CD8-positive, alpha-beta memory T cell (primary cell): ENCODE data around the gene SERPINA3. TPM values are rescaled to one million over a fixed set of nuclear protein-coding genes. Genes with fewer than 3 reads are reported as not detected.
A peak's percentile ranks its signal among the peaks of the same experiment; 100 is the strongest.
"Not testable (repeated sequence)": the region's sequence is repeated elsewhere in the genome, so short reads cannot be mapped to it uniquely, and the experiment has no call there.

Experiments used
- CTCF ChIA-PET: fragments of 350-600 bp; sonication (Branson Sonifier 250); formaldehyde crosslinking; loops from one replicate; lab custom pipeline; 2021; ENCODE audit warnings: antibody characterized with exemption; lab: Charles Lee
- POLR2A ChIA-PET: fragments of 350-600 bp; sonication (Branson Sonifier 250); formaldehyde crosslinking; loops from one replicate; lab custom pipeline; 2021; ENCODE audit warnings: antibody characterized with exemption; lab: Charles Lee
- DNase-seq, 5 donors: peaks; one replicate each; pipeline versions ENCODE4 v3.0.0 to v3.0.0-alpha.2; 2020 to 2022; ENCODE audit warnings: mixed read lengths in 1 of 5
- H3K27ac ChIP-seq: one replicate; pipeline ENCODE4 v1.7.0; 2013; ENCODE audit warnings: low read depth, mild to moderate bottlenecking, low read length, moderate library complexity
- H3K27me3 ChIP-seq: 2 replicates; pipeline ENCODE4 v1.7.0; 2013; ENCODE audit warnings: low read length, mild to moderate bottlenecking; ENCODE audit not compliant: insufficient read depth, poor library complexity, severe bottlenecking
- H3K36me3 ChIP-seq: 2 replicates; pipeline ENCODE4 v1.7.0; 2013; ENCODE audit warnings: mild to moderate bottlenecking, low read length, moderate library complexity; ENCODE audit not compliant: insufficient read depth
- H3K4me1 ChIP-seq: 2 replicates; pipeline ENCODE4 v1.7.0; 2013; ENCODE audit warnings: mild to moderate bottlenecking, low read length, moderate library complexity; ENCODE audit not compliant: insufficient read depth
- H3K4me3 ChIP-seq: 2 replicates; pipeline ENCODE4 v1.7.0; 2013; ENCODE audit warnings: mild to moderate bottlenecking, low read length
- H3K9me3 ChIP-seq: 2 replicates; pipeline ENCODE4 v1.7.0; 2013; ENCODE audit warnings: mild to moderate bottlenecking, low read length
- H3K27ac Mint-ChIP-seq, 8 donors: one replicate each; pipeline ENCODE4 v1.8.0; 2020 to 2021; ENCODE audit warnings: mixed read lengths in 8 of 8, mild to moderate bottlenecking in 6 of 8, inconsistent platforms in 3 of 8, moderate library complexity in 3 of 8
- H3K27me3 Mint-ChIP-seq, 2 donors: one replicate each; pipeline ENCODE4 v1.8.0; 2020 to 2021; ENCODE audit warnings: mixed read lengths in 2 of 2, mild to moderate bottlenecking in 1 of 2, moderate library complexity in 1 of 2
- H3K36me3 Mint-ChIP-seq, 3 donors: one replicate each; pipeline ENCODE4 v1.8.0; 2020 to 2021; ENCODE audit warnings: mixed read lengths in 3 of 3, inconsistent platforms in 1 of 3, mild to moderate bottlenecking in 1 of 3
- H3K4me1 Mint-ChIP-seq, 3 donors: one replicate each; pipeline ENCODE4 v1.8.0; 2020 to 2021; ENCODE audit warnings: mixed read lengths in 3 of 3, inconsistent platforms in 1 of 3, mild to moderate bottlenecking in 1 of 3
- H3K4me3 Mint-ChIP-seq, 7 donors: one replicate each; pipeline ENCODE4 v1.8.0; 2020 to 2021; ENCODE audit warnings: mixed read lengths in 7 of 7, mild to moderate bottlenecking in 6 of 7, moderate library complexity in 4 of 7, inconsistent platforms in 2 of 7
- H3K9me3 Mint-ChIP-seq, 5 donors: one replicate each; pipeline ENCODE4 v1.8.0; 2020 to 2022; ENCODE audit warnings: mixed read lengths in 5 of 5, mild to moderate bottlenecking in 3 of 5, moderate library complexity in 2 of 5, inconsistent platforms in 1 of 5
- polyA plus RNA-seq: library from polyadenylated mRNA; unstranded; fragments of 300-500 nt; fragmentation: Illumina TruSeq; gene quantifications from one replicate; pipeline ENCODE4 v1.2.3, GENCODE V29; 2021
- total RNA-seq, 2 experiments: library from RNA; stranded (reverse); gene quantifications; one replicate each; pipeline ENCODE4 v1.2.3, GENCODE V29; 2021

Gene SERPINA3
- total and polyA plus RNA-seq, 3 experiments from 2014 or later = not detected

DNA sequence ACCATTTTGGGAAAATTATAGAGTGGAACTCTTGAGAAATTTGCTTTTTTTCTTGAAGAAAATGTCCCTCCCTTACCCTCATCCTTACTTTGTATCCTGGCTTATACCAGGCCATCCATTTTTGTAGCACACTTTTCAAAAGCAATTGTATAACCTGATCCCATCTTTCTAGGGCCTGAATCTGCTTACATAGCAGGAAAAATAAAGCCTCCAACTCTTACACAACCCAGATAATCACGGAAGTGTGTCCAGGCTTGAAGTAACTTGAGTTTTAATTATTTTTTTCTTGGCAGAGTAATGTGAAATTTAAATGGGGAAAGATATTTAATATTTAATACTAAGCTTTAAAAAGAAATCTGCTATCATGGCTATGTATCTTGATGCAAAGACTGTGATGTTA lies 23.0 kb downstream of the SERPINA3 start:
- POLR2A ChIA-PET = no interaction called here
- Mint-ChIP-seq H3K27ac (no peak overlapping the region), H3K27me3 (peaks cover 2 to 6% of the 10 kb centered on the region in 2 donors), H3K36me3 (no peaks in the 10 kb centered on the region), H3K9me3 (peaks cover 0 to 5% (median 0%) of the 10 kb centered on the region in 5 donors), H3K4me1 (no peaks in the 10 kb centered on the region), H3K4me3 (no peak overlapping the region)
- H3K27me3 ChIP-seq = no peaks in the 10 kb centered on the region
- no peaks in the 10 kb centered on the region for H3K36me3 ChIP-seq
- no peak overlapping the region for H3K4me3 ChIP-seq
- CTCF ChIA-PET = no interaction called here
- no peaks in the 10 kb centered on the region for H3K4me1 ChIP-seq
- no peak overlapping the region for H3K27ac ChIP-seq
- no peak for DNase-seq
- H3K9me3 ChIP-seq = no peaks in the 10 kb centered on the region

DNA sequence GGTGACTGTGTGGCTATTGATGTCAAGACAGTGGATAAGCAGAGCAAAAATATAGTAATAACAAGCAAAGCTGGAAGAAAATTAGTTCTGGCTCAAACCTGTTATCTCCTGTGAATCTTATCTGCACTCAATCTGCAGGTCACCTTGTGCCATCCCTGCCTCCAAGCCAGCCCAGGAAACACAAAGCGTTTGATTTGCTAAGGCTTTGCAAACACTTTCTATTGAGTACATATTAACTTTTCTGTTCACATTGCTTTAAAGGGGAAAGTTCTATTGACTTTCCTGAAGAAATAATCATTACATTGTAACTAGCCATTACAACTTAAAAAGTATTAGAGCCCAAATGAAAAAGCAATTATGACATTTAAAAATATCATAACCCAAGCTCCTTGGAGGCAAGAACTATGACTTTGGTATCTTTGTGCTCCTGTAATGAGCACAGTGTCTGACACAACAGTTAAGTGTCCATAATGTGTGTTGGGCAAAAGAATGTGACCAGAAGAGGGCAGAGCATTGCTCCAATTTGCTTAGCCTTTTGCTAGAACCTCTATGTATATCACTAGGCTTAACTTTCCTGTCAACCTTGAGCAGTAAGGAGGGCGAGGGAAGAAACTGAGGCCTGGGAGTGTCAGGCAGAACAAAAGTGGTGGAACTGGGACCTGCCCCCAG lies 24.7 kb downstream of the SERPINA3 start:
- Histone ChIP-seq H3K4me1 (no peaks in the 10 kb centered on the region), H3K36me3 (no peaks in the 10 kb centered on the region), H3K27ac (no peak overlapping the region), H3K4me3 (no peak overlapping the region), H3K9me3 (no peaks in the 10 kb centered on the region), H3K27me3 (no peaks in the 10 kb centered on the region)
- ChIA-PET CTCF (no interaction called here), POLR2A (no interaction called here)
- no peak overlapping the region for H3K27ac Mint-ChIP-seq
- no peak for DNase-seq
- no peaks in the 10 kb centered on the region for H3K36me3 Mint-ChIP-seq
- peaks cover 2 to 6% of the 10 kb centered on the region in 2 donors for H3K27me3 Mint-ChIP-seq
- peaks cover 0 to 5% (median 0%) of the 10 kb centered on the region in 5 donors for H3K9me3 Mint-ChIP-seq
- H3K4me3 Mint-ChIP-seq = no peak overlapping the region
- no peaks in the 10 kb centered on the region for H3K4me1 Mint-ChIP-seq

DNA sequence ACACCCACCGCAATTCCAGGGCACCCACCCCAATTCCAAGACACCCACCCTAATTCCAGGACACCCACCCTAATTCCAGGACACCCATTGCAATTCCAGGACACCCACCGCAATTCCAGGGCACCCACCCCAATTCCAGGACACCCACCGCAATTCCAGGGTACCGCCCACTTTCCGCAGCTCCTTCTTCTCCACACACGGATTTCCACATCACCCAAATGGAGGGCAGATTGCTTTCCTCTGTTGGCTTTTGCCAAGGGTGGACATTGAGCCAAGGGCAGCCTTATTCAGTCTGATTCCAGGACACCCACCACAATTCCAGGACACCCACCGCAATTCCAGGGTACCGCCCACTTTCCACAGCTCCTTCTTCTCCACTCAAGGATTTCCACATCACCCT lies 25.6 kb downstream of the SERPINA3 start:
- H3K9me3 ChIP-seq, H3K4me1 ChIP-seq, H3K27me3 ChIP-seq, DNase-seq, H3K27ac ChIP-seq, H3K27me3 Mint-ChIP-seq, H3K4me3 ChIP-seq, H3K9me3 Mint-ChIP-seq, H3K4me3 Mint-ChIP-seq, H3K4me1 Mint-ChIP-seq, H3K36me3 ChIP-seq, H3K36me3 Mint-ChIP-seq, POLR2A ChIA-PET: not testable (repeated sequence)
- CTCF ChIA-PET = interaction anchor here (0.8 kb wide), 1 partner anchor 8 kb away, joined by 3 read pairs; no protein-coding TSS in a partner anchor
- peak overlapping the region in 1 of 8 donors; percentile 87 for H3K27ac Mint-ChIP-seq

DNA sequence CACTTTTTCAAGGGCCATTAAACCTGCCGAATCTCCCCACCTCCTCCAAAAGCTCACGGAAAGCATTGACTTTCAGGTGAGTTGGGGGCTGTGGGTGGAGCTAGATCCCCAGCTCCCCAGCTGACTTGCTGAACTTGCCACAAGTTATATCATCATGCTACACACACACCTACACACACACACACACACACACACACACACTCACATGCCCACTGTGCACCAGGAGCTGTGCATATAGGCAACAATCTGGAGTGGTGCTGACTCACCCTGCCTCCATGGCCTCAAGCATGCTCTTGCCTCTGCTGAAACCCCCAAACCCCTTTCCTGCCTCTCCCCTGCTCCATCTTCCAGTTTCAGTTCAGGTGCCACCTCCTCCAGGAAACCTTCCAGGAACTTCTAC lies 26.1 kb downstream of the SERPINA3 start:
- no peaks in the 10 kb centered on the region for H3K4me1 Mint-ChIP-seq
- CTCF ChIA-PET = interaction anchor here (0.8 kb wide), 1 partner anchor 8 kb away, joined by 3 read pairs; no protein-coding TSS in a partner anchor

GRCh38 chr14:94638961-94639817 lies 27.0 kb downstream of the SERPINA3 start:
- H3K4me3 ChIP-seq = no peak overlapping the region
- no peaks in the 10 kb centered on the region for H3K4me1 ChIP-seq
- peaks cover 0 to 5% (median 0%) of the 10 kb centered on the region in 5 donors for H3K9me3 Mint-ChIP-seq
- H3K36me3 ChIP-seq = no peaks in the 10 kb centered on the region
- H3K27me3 Mint-ChIP-seq = peaks cover 2 to 4% of the 10 kb centered on the region in 2 donors
- CTCF ChIA-PET = no interaction called here
- no peaks in the 10 kb centered on the region for H3K27me3 ChIP-seq
- POLR2A ChIA-PET = no interaction called here
- no peaks in the 10 kb centered on the region for H3K4me1 Mint-ChIP-seq
- no peak overlapping the region for H3K27ac ChIP-seq
- no peak overlapping the region for H3K27ac Mint-ChIP-seq
- H3K9me3 ChIP-seq = no peaks in the 10 kb centered on the region
- H3K4me3 Mint-ChIP-seq = no peak overlapping the region
- H3K36me3 Mint-ChIP-seq = no peaks in the 10 kb centered on the region
- no peak for DNase-seq

More for the DNA sequence above, 26.1 kb downstream of the SERPINA3 start:
- Mint-ChIP-seq H3K36me3 (no peaks in the 10 kb centered on the region), H3K27me3 (peaks cover 2 to 6% of the 10 kb centered on the region in 2 donors), H3K4me3 (no peak overlapping the region), H3K9me3 (peaks cover 0 to 5% (median 0%) of the 10 kb centered on the region in 5 donors), H3K27ac (no peak overlapping the region)
- no peak for DNase-seq
- Histone ChIP-seq H3K9me3 (no peaks in the 10 kb centered on the region), H3K27ac (no peak overlapping the region), H3K27me3 (no peaks in the 10 kb centered on the region), H3K36me3 (no peaks in the 10 kb centered on the region), H3K4me1 (no peaks in the 10 kb centered on the region), H3K4me3 (no peak overlapping the region)
- POLR2A ChIA-PET = no interaction called here

GRCh38 chr14:94640721-94641631 lies 28.8 kb downstream of the SERPINA3 start:
- DNase-seq = no peak
- Histone ChIP-seq H3K36me3 (no peaks in the 10 kb centered on the region), H3K9me3 (no peaks in the 10 kb centered on the region), H3K27ac (no peak overlapping the region), H3K27me3 (no peaks in the 10 kb centered on the region), H3K4me1 (no peaks in the 10 kb centered on the region), H3K4me3 (no peak overlapping the region)
- ChIA-PET POLR2A (no interaction called here), CTCF (no interaction called here)
- Mint-ChIP-seq H3K27ac (no peak overlapping the region), H3K9me3 (peaks cover 0 to 8% (median under 1%) of the 10 kb centered on the region in 5 donors), H3K4me1 (no peaks in the 10 kb centered on the region), H3K4me3 (no peak overlapping the region), H3K27me3 (peaks cover 2 to 9% of the 10 kb centered on the region in 2 donors), H3K36me3 (no peaks in the 10 kb centered on the region)

GRCh38 chr14:94641632-94641955 lies 29.4 kb downstream of the SERPINA3 start:
- Mint-ChIP-seq H3K9me3 (peaks cover 0 to 8% (median 2%) of the 10 kb centered on the region in 5 donors), H3K4me3 (no peak overlapping the region), H3K4me1 (no peaks in the 10 kb centered on the region), H3K36me3 (no peaks in the 10 kb centered on the region), H3K27me3 (peaks cover 2 to 11% of the 10 kb centered on the region in 2 donors), H3K27ac (no peak overlapping the region)
- no peaks in the 10 kb centered on the region for H3K9me3 ChIP-seq
- no peaks in the 10 kb centered on the region for H3K36me3 ChIP-seq
- ChIA-PET CTCF (no interaction called here), POLR2A (no interaction called here)
- no peaks in the 10 kb centered on the region for H3K27me3 ChIP-seq
- no peak for DNase-seq
- H3K27ac ChIP-seq = no peak overlapping the region
- H3K4me1 ChIP-seq = no peaks in the 10 kb centered on the region
- no peak overlapping the region for H3K4me3 ChIP-seq
